ENCODE data around the gene RLIM. TPM values are rescaled to one million over a fixed set of nuclear protein-coding genes. Genes with fewer than 3 reads are reported as not detected.

Gene RLIM
- total RNA-seq, 1 donor from 2014 or later = 37.5 TPM

GRCh38 chrX:74613370-74614092 lies 893 bp downstream of the RLIM start:
- Mint-ChIP-seq H3K27me3 (ENCODE audit: unreplicated experiment) (peaks cover 2% of the 10 kb centered on the region), H3K4me1 (ENCODE audit: unreplicated experiment) (no peaks in the 10 kb centered on the region), H3K36me3 (ENCODE audit: low read depth, unreplicated experiment) (peaks cover 6% of the 10 kb centered on the region), H3K4me3 (ENCODE audit: unreplicated experiment) (peak overlapping the region; percentile 94), H3K9me3 (ENCODE audit: unreplicated experiment) (no peaks in the 10 kb centered on the region), H3K27ac (ENCODE audit: unreplicated experiment) (peak overlapping the region; percentile 98)
- no peak for DNase-seq (ENCODE audit: low spot score)
- TF ChIP-seq CTCF (IDR thresholded peaks at IDR 0.05; ENCODE audit: unreplicated experiment) = no peak

GRCh38 chrX:74606799-74607198 lies 7.6 kb downstream of the RLIM start:
- no peaks in the 10 kb centered on the region for H3K9me3 Mint-ChIP-seq (ENCODE audit: unreplicated experiment)
- no peaks in the 10 kb centered on the region for H3K4me1 Mint-ChIP-seq (ENCODE audit: unreplicated experiment)
- no peak overlapping the region for H3K27ac Mint-ChIP-seq (ENCODE audit: unreplicated experiment)
- no peak for TF ChIP-seq CTCF (IDR thresholded peaks at IDR 0.05; ENCODE audit: unreplicated experiment)
- H3K27me3 Mint-ChIP-seq (ENCODE audit: unreplicated experiment) = peaks cover 4% of the 10 kb centered on the region
- H3K36me3 Mint-ChIP-seq (ENCODE audit: low read depth, unreplicated experiment) = peaks cover 15% of the 10 kb centered on the region
- no peak overlapping the region for H3K4me3 Mint-ChIP-seq (ENCODE audit: unreplicated experiment)
- DNase-seq (ENCODE audit: low spot score) = no peak

GRCh38 chrX:74606342-74606741 lies 8.1 kb downstream of the RLIM start:
- no peaks in the 10 kb centered on the region for H3K9me3 Mint-ChIP-seq (ENCODE audit: unreplicated experiment)
- no peak overlapping the region for H3K27ac Mint-ChIP-seq (ENCODE audit: unreplicated experiment)
- H3K4me3 Mint-ChIP-seq (ENCODE audit: unreplicated experiment) = no peak overlapping the region
- peaks cover 4% of the 10 kb centered on the region for H3K27me3 Mint-ChIP-seq (ENCODE audit: unreplicated experiment)
- TF ChIP-seq CTCF (IDR thresholded peaks at IDR 0.05; ENCODE audit: unreplicated experiment) = no peak
- H3K36me3 Mint-ChIP-seq (ENCODE audit: low read depth, unreplicated experiment) = peaks cover 15% of the 10 kb centered on the region
- no peak for DNase-seq (ENCODE audit: low spot score)
- H3K4me1 Mint-ChIP-seq (ENCODE audit: unreplicated experiment) = no peaks in the 10 kb centered on the region

- Mint-ChIP-seq H3K4me3 (ENCODE audit: unreplicated experiment) (no peak overlapping the region), H3K27ac (ENCODE audit: unreplicated experiment) (no peak overlapping the region), H3K27me3 (ENCODE audit: unreplicated experiment) (no peaks in the 10 kb centered on the region), H3K36me3 (ENCODE audit: low read depth, unreplicated experiment) (peaks cover 12% of the 10 kb centered on the region), H3K4me1 (ENCODE audit: unreplicated experiment) (no peaks in the 10 kb centered on the region), H3K9me3 (ENCODE audit: unreplicated experiment) (no peaks in the 10 kb centered on the region)
- no peak for TF ChIP-seq CTCF (IDR thresholded peaks at IDR 0.05; ENCODE audit: unreplicated experiment)
- DNase-seq (ENCODE audit: low spot score) = no peak
Measured at GRCh38 chrX:74603040-74603439, 11.4 kb downstream of the RLIM start.

DNA sequence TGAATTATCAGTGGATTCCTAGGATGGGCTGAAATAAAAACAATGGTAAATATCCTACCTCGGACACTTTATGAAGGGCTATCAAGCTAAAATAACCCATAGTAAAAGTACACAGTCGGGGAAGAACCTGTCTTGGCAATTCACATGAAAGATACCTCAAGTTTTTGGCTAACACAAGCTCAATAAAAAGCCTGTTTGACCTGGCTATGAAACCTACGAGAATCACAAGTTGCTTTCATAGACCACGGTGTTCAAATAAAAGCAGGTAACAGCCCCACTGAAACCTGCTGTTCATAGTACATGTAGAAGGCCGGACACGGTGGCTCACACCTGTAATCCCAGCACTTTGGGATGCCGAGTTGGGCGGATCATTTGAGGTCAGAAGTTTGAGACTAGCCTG lies 12.3 kb downstream of the RLIM start:
- no peaks in the 10 kb centered on the region for H3K9me3 Mint-ChIP-seq (ENCODE audit: unreplicated experiment)
- DNase-seq (ENCODE audit: low spot score) = no peak
- peaks cover 12% of the 10 kb centered on the region for H3K36me3 Mint-ChIP-seq (ENCODE audit: low read depth, unreplicated experiment)
- H3K4me1 Mint-ChIP-seq (ENCODE audit: unreplicated experiment) = no peaks in the 10 kb centered on the region
- no peaks in the 10 kb centered on the region for H3K27me3 Mint-ChIP-seq (ENCODE audit: unreplicated experiment)
- no peak overlapping the region for H3K27ac Mint-ChIP-seq (ENCODE audit: unreplicated experiment)
- no peak for TF ChIP-seq CTCF (IDR thresholded peaks at IDR 0.05; ENCODE audit: unreplicated experiment)
- no peak overlapping the region for H3K4me3 Mint-ChIP-seq (ENCODE audit: unreplicated experiment)

Data from endothelial cell (in vitro differentiated cells).